ENCODE measurements around the gene KLK13. TPM values are rescaled to one million over a fixed set of nuclear protein-coding genes. Genes with fewer than 3 reads are reported as not detected.

Gene KLK13
- total and polyA plus RNA-seq, 7 experiments from 2014 or later: not detected

- peaks cover 19 to 63% (median 51%) of the 10 kb centered on the region in 5 donors for H3K27me3 Mint-ChIP-seq
- DNase-seq (no peak), ATAC-seq (no peak)
- CTCF ChIA-PET: no interaction called here
- H3K27ac ChIP-seq (ENCODE audit: low read depth, low read length): no peak overlapping the region
- H3K27ac Mint-ChIP-seq: no peak overlapping the region
- H3K9me3 ChIP-seq (ENCODE audit: control insufficient read depth in 2 of 3, low read length in 3 of 3): no peaks in the 10 kb centered on the region
- no peaks in the 10 kb centered on the region for H3K36me3 ChIP-seq (ENCODE audit: control insufficient read depth in 2 of 3, insufficient read depth in 3 of 3, low read length in 3 of 3)
- H3K4me3 ChIP-seq (ENCODE audit: low read length): no peak overlapping the region
- intact Hi-C loops (cut with micrococcal nuclease): no loop called here
- no peaks in the 10 kb centered on the region for H3K4me1 ChIP-seq (ENCODE audit: control insufficient read depth in 2 of 2, insufficient read depth in 2 of 2, low read length in 2 of 2)
- POLR2A ChIA-PET: no interaction called here
- H3K4me1 Mint-ChIP-seq: peaks cover 0 to 1% (median 0%) of the 10 kb centered on the region in 7 donors
- H3K9me3 Mint-ChIP-seq: peaks cover 0 to 13% (median 3%) of the 10 kb centered on the region in 11 donors
- peaks cover 0 to 11% (median 0%) of the 10 kb centered on the region in 5 donors for H3K36me3 Mint-ChIP-seq
- H3K4me3 Mint-ChIP-seq: no peak overlapping the region
- peaks cover 0 to 12% of the 10 kb centered on the region in 2 donors for H3K27me3 ChIP-seq (ENCODE audit: control insufficient read depth in 2 of 2, insufficient read depth in 2 of 2, low read length in 2 of 2)
These were observed 5.2 kb downstream of the KLK13 start for GRCh38 chr19:51059715-51060114.

- H3K27ac ChIP-seq (ENCODE audit: low read depth, low read length): no peak overlapping the region
- H3K27me3 Mint-ChIP-seq: peaks cover 19 to 58% (median 43%) of the 10 kb centered on the region in 5 donors
- POLR2A ChIA-PET: no interaction called here
- H3K27me3 ChIP-seq (ENCODE audit: control insufficient read depth in 2 of 2, insufficient read depth in 2 of 2, low read length in 2 of 2): no peaks in the 10 kb centered on the region
- no peaks in the 10 kb centered on the region for H3K36me3 ChIP-seq (ENCODE audit: control insufficient read depth in 2 of 3, insufficient read depth in 3 of 3, low read length in 3 of 3)
- ATAC-seq (no peak), DNase-seq (no peak)
- H3K9me3 Mint-ChIP-seq: peaks cover 0 to 2% (median 0%) of the 10 kb centered on the region in 11 donors
- intact Hi-C loops (cut with micrococcal nuclease): no loop called here
- H3K27ac Mint-ChIP-seq: no peak overlapping the region
- H3K4me3 Mint-ChIP-seq: no peak overlapping the region
- no peaks in the 10 kb centered on the region for H3K9me3 ChIP-seq (ENCODE audit: control insufficient read depth in 2 of 3, low read length in 3 of 3)
- CTCF ChIA-PET: no interaction called here
- H3K4me1 ChIP-seq (ENCODE audit: control insufficient read depth in 2 of 2, insufficient read depth in 2 of 2, low read length in 2 of 2): no peaks in the 10 kb centered on the region
- peaks cover 0 to 4% (median 0%) of the 10 kb centered on the region in 7 donors for H3K4me1 Mint-ChIP-seq
- H3K4me3 ChIP-seq (ENCODE audit: low read length): no peak overlapping the region
- peaks cover 0 to under 1% (median 0%) of the 10 kb centered on the region in 5 donors for H3K36me3 Mint-ChIP-seq
These were observed 9.0 kb downstream of the KLK13 start for GRCh38 chr19:51055866-51056265.

DNA sequence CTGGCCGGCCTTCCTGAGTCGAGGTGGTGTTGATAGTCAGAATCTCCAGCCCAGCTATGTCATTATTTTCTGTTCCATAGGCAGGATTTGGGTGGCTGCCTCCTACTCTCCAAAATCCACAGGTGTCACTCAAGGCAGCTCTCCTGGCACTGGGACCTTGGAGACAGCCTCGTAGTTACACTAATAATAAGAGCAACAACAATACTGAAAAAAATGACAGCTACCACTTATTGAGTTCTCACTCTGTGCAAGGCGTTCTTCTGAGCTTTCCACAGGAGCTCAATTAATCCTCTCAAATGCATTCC lies 17.9 kb downstream of the KLK13 start:
- H3K27ac Mint-ChIP-seq: no peak overlapping the region
- intact Hi-C loops (cut with micrococcal nuclease): no loop called here
- H3K27me3 Mint-ChIP-seq: peaks cover 11 to 25% (median 16%) of the 10 kb centered on the region in 5 donors
- H3K36me3 Mint-ChIP-seq: no peaks in the 10 kb centered on the region
- POLR2A ChIA-PET: no interaction called here
- no peaks in the 10 kb centered on the region for H3K4me1 Mint-ChIP-seq
- CTCF ChIA-PET: no interaction called here
- Histone ChIP-seq H3K4me3 (ENCODE audit: low read length) (no peak overlapping the region), H3K9me3 (ENCODE audit: control insufficient read depth in 2 of 3, low read length in 3 of 3) (no peaks in the 10 kb centered on the region), H3K27me3 (ENCODE audit: control insufficient read depth in 2 of 2, insufficient read depth in 2 of 2, low read length in 2 of 2) (no peaks in the 10 kb centered on the region), H3K36me3 (ENCODE audit: control insufficient read depth in 2 of 3, insufficient read depth in 3 of 3, low read length in 3 of 3) (no peaks in the 10 kb centered on the region), H3K4me1 (ENCODE audit: control insufficient read depth in 2 of 2, insufficient read depth in 2 of 2, low read length in 2 of 2) (no peaks in the 10 kb centered on the region), H3K27ac (ENCODE audit: low read depth, low read length) (no peak overlapping the region)
- peaks cover 0 to 12% (median 0%) of the 10 kb centered on the region in 11 donors for H3K9me3 Mint-ChIP-seq
- DNase-seq (no peak), ATAC-seq (no peak)
- no peak overlapping the region for H3K4me3 Mint-ChIP-seq

DNA sequence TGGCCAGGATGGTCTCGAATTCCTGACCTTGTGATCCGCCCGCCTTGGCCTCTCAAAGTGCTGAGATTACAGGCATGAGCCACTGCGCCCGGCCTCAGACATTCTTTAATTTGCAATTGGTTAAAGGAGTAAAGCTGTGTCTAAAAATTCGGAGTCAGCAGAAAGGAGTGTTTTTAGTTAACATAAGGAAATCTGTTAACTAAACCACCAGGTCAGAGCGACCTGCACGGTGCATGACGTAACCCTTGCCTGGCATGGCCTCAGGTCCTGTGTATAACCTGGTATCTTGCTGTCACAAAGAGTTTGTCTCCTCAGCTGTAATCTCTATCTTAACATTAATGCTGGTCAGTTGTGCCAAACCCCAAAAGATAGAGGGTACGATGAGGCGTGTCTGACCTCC lies 20.6 kb downstream of the KLK13 start:
- ATAC-seq (no peak), DNase-seq (no peak)
- H3K4me3 Mint-ChIP-seq: no peak overlapping the region
- Histone ChIP-seq H3K9me3 (ENCODE audit: control insufficient read depth in 2 of 3, low read length in 3 of 3) (no peaks in the 10 kb centered on the region), H3K27me3 (ENCODE audit: control insufficient read depth in 2 of 2, insufficient read depth in 2 of 2, low read length in 2 of 2) (no peaks in the 10 kb centered on the region), H3K36me3 (ENCODE audit: control insufficient read depth in 2 of 3, insufficient read depth in 3 of 3, low read length in 3 of 3) (no peaks in the 10 kb centered on the region), H3K4me3 (ENCODE audit: low read length) (no peak overlapping the region), H3K27ac (ENCODE audit: low read depth, low read length) (no peak overlapping the region), H3K4me1 (ENCODE audit: control insufficient read depth in 2 of 2, insufficient read depth in 2 of 2, low read length in 2 of 2) (no peaks in the 10 kb centered on the region)
- H3K9me3 Mint-ChIP-seq: peaks cover 0 to 5% (median 0%) of the 10 kb centered on the region in 11 donors
- H3K27me3 Mint-ChIP-seq: peaks cover 11 to 18% (median 12%) of the 10 kb centered on the region in 5 donors
- H3K36me3 Mint-ChIP-seq: no peaks in the 10 kb centered on the region
- H3K27ac Mint-ChIP-seq: no peak overlapping the region
- CTCF ChIA-PET: interaction anchor here (0.5 kb wide), 1 partner anchor 381 kb away, joined by 3 read pairs; no protein-coding TSS in a partner anchor
- POLR2A ChIA-PET: no interaction called here
- H3K4me1 Mint-ChIP-seq: no peaks in the 10 kb centered on the region
- intact Hi-C loops (cut with micrococcal nuclease): no loop called here

GRCh38 chr19:51043497-51043896 lies 21.4 kb downstream of the KLK13 start:
- POLR2A ChIA-PET: no interaction called here
- no peaks in the 10 kb centered on the region for H3K4me1 ChIP-seq (ENCODE audit: control insufficient read depth in 2 of 2, insufficient read depth in 2 of 2, low read length in 2 of 2)
- H3K27ac ChIP-seq (ENCODE audit: low read depth, low read length): no peak overlapping the region
- Mint-ChIP-seq H3K27ac (no peak overlapping the region), H3K9me3 (no peaks in the 10 kb centered on the region), H3K36me3 (no peaks in the 10 kb centered on the region), H3K27me3 (peaks cover 4 to 11% (median 9%) of the 10 kb centered on the region in 5 donors), H3K4me3 (no peak overlapping the region), H3K4me1 (no peaks in the 10 kb centered on the region)
- ATAC-seq: no peak
- H3K9me3 ChIP-seq (ENCODE audit: control insufficient read depth in 2 of 3, low read length in 3 of 3): no peaks in the 10 kb centered on the region
- H3K36me3 ChIP-seq (ENCODE audit: control insufficient read depth in 2 of 3, insufficient read depth in 3 of 3, low read length in 3 of 3): no peaks in the 10 kb centered on the region
- H3K27me3 ChIP-seq (ENCODE audit: control insufficient read depth in 2 of 2, insufficient read depth in 2 of 2, low read length in 2 of 2): no peaks in the 10 kb centered on the region
- CTCF ChIA-PET: interaction anchor here (0.5 kb wide), 1 partner anchor 382 kb away, joined by 3 read pairs; no protein-coding TSS in a partner anchor
- H3K4me3 ChIP-seq (ENCODE audit: low read length): no peak overlapping the region
- DNase-seq: no peak
- intact Hi-C loops (cut with micrococcal nuclease): no loop called here

DNA sequence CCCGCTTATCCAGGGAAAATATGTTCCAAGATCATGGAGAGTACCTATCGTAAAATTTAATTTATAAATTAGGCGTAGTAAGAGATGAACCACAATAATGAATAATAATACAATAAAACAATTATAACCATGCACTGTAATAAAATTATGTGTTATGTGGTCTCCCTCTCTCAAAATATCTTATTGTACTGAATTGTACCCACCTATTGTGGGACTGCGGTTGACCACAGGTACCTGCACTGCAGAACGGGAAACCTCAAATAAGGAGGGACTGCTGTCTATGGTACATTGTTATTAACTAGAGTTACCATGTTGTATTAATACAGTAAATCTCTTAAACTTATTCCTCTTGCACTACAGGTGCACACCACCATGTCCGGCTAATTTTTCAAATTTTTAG lies 24.7 kb downstream of the KLK13 start:
- ChIA-PET CTCF (no interaction called here), POLR2A (no interaction called here)
- Mint-ChIP-seq H3K27me3 (peaks cover 0 to 6% (median 0%) of the 10 kb centered on the region in 5 donors), H3K9me3 (peaks cover 0 to 1% (median 0%) of the 10 kb centered on the region in 11 donors), H3K36me3 (no peaks in the 10 kb centered on the region), H3K4me3 (no peak overlapping the region), H3K4me1 (no peaks in the 10 kb centered on the region), H3K27ac (no peak overlapping the region)
- DNase-seq: no peak
- Histone ChIP-seq H3K4me1 (ENCODE audit: control insufficient read depth in 2 of 2, insufficient read depth in 2 of 2, low read length in 2 of 2) (no peaks in the 10 kb centered on the region), H3K27me3 (ENCODE audit: control insufficient read depth in 2 of 2, insufficient read depth in 2 of 2, low read length in 2 of 2) (no peaks in the 10 kb centered on the region), H3K27ac (ENCODE audit: low read depth, low read length) (no peak overlapping the region), H3K9me3 (ENCODE audit: control insufficient read depth in 2 of 3, low read length in 3 of 3) (no peaks in the 10 kb centered on the region), H3K36me3 (ENCODE audit: control insufficient read depth in 2 of 3, insufficient read depth in 3 of 3, low read length in 3 of 3) (no peaks in the 10 kb centered on the region), H3K4me3 (ENCODE audit: low read length) (no peak overlapping the region)
- intact Hi-C loops (cut with micrococcal nuclease): no loop called here
- ATAC-seq: no peak

GRCh38 chr19:51036519-51036918 lies 28.4 kb downstream of the KLK13 start:
- Mint-ChIP-seq H3K27ac (no peak overlapping the region), H3K4me3 (no peak overlapping the region), H3K36me3 (peaks cover 0 to 3% (median 0%) of the 10 kb centered on the region in 5 donors), H3K27me3 (peaks cover 0 to 36% (median 14%) of the 10 kb centered on the region in 5 donors), H3K4me1 (peaks cover 0 to 4% (median 0%) of the 10 kb centered on the region in 7 donors), H3K9me3 (peaks cover 0 to 3% (median 0%) of the 10 kb centered on the region in 11 donors)
- Histone ChIP-seq H3K4me3 (ENCODE audit: low read length) (no peak overlapping the region), H3K27ac (ENCODE audit: low read depth, low read length) (no peak overlapping the region), H3K4me1 (ENCODE audit: control insufficient read depth in 2 of 2, insufficient read depth in 2 of 2, low read length in 2 of 2) (no peaks in the 10 kb centered on the region), H3K9me3 (ENCODE audit: control insufficient read depth in 2 of 3, low read length in 3 of 3) (no peaks in the 10 kb centered on the region), H3K36me3 (ENCODE audit: control insufficient read depth in 2 of 3, insufficient read depth in 3 of 3, low read length in 3 of 3) (no peaks in the 10 kb centered on the region), H3K27me3 (ENCODE audit: control insufficient read depth in 2 of 2, insufficient read depth in 2 of 2, low read length in 2 of 2) (no peaks in the 10 kb centered on the region)
- CTCF ChIA-PET: no interaction called here
- POLR2A ChIA-PET: no interaction called here
- no peak for ATAC-seq
- no peak for DNase-seq
- intact Hi-C loops (cut with micrococcal nuclease): no loop called here

Measured in naive thymus-derived CD4-positive, alpha-beta T cell (primary cell).